ENCODE results near the gene ZNF277. TPM values are rescaled to one million over a fixed set of nuclear protein-coding genes. Genes with fewer than 3 reads are reported as not detected.

Gene ZNF277
- polyA plus RNA-seq, 1 donor = 27.4 TPM

DNA sequence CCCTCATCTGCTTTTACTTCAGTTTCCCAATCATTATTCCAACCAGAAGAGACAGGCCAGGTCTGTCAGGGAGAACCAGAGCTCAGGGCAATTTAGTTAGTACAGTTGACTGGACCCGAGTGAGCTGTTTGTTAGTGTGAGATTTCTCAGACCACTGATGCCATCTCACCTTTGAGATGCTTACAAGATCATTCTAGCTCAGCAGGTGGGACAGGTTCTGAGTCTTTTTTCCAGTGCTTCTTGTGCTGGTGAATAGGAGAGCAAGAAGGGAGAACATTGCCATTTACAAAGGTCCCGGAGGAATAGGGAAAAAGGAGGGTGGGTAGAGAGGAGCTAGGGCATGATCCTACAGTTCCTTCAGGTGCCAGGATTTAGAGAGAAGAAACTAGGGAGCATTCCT is 131.4 kb downstream of the ZNF277 start:
- H3K27ac ChIP-seq (ENCODE audit: low read length) = no peak overlapping the region
- no CpG with 5 or more reads among the region's 2 CpGs for WGBS (ENCODE audit: insufficient coverage, low lambda C conversion rate)
- DNase-seq = no peak

DNA sequence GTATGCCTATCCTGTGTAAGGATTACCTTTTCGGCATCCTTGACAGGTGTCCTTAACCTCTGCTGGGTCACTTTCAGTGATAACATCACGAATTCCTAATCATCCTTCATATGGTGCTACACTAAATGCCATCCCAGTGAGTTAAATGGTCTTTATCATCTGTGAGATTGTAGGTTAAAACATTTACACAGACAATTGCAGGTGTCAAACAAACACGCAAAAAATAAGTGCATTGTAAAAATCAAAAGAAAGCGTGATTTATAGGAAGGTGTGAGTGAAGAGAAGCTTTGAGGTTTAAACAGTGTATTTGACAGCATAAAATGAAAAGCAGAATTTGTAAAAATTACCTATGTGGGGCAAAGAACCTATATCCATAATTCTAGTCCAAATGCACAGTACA is 132.3 kb downstream of the ZNF277 start:
- Histone ChIP-seq H3K27ac (ENCODE audit: low read length) (no peak overlapping the region), H3K36me3 (ENCODE audit: control insufficient read depth, insufficient read depth, low read length) (peaks cover 24% of the 10 kb centered on the region), H3K27me3 (ENCODE audit: control insufficient read depth, insufficient read depth, low read length) (no peaks in the 10 kb centered on the region), H3K9me3 (ENCODE audit: control insufficient read depth, low read depth, low read length) (no peaks in the 10 kb centered on the region), H3K4me3 (ENCODE audit: low read length) (no peak overlapping the region), H3K4me1 (ENCODE audit: control insufficient read depth, insufficient read depth, low read length) (no peaks in the 10 kb centered on the region)
- WGBS (ENCODE audit: insufficient coverage, low lambda C conversion rate) = 94% methylated on average over 3 of the region's 4 CpGs
- no peak for DNase-seq

More for the DNA sequence above, 131.4 kb downstream of the ZNF277 start:
- H3K4me3 ChIP-seq (ENCODE audit: low read length) = no peak overlapping the region
- peaks cover 16% of the 10 kb centered on the region for H3K36me3 ChIP-seq (ENCODE audit: control insufficient read depth, insufficient read depth, low read length)
- no peaks in the 10 kb centered on the region for H3K4me1 ChIP-seq (ENCODE audit: control insufficient read depth, insufficient read depth, low read length)
- H3K27me3 ChIP-seq (ENCODE audit: control insufficient read depth, insufficient read depth, low read length) = no peaks in the 10 kb centered on the region
- no peaks in the 10 kb centered on the region for H3K9me3 ChIP-seq (ENCODE audit: control insufficient read depth, low read depth, low read length)

DNA sequence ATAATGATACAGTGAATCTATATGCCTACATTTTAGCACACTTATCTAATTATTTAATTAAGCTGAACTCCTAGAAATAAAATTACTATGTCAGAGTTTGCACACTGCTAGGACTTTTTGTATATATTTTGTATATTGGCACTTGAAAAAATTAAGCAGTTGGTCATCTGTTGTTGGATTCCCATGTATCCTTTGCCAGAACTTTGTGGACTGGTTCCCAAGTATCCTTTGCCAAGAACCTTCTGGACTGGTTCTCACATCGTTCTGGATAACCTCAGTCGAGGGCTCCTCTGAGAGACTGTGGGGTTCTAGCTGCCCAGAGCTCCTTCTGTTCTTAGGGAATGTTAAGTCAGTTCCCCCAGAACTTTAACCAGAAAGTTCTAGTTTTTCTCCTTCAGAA is 135.0 kb downstream of the ZNF277 start:
- Histone ChIP-seq H3K27ac (ENCODE audit: low read length) (no peak overlapping the region), H3K36me3 (ENCODE audit: control insufficient read depth, insufficient read depth, low read length) (peaks cover 20% of the 10 kb centered on the region), H3K9me3 (ENCODE audit: control insufficient read depth, low read depth, low read length) (no peaks in the 10 kb centered on the region), H3K27me3 (ENCODE audit: control insufficient read depth, insufficient read depth, low read length) (no peaks in the 10 kb centered on the region), H3K4me3 (ENCODE audit: low read length) (no peak overlapping the region), H3K4me1 (ENCODE audit: control insufficient read depth, insufficient read depth, low read length) (no peaks in the 10 kb centered on the region)
- DNase-seq = no peak
- no CpG with 5 or more reads among the region's 2 CpGs for whole genome bisulfite sequencing (ENCODE audit: insufficient coverage, low lambda C conversion rate)

DNA sequence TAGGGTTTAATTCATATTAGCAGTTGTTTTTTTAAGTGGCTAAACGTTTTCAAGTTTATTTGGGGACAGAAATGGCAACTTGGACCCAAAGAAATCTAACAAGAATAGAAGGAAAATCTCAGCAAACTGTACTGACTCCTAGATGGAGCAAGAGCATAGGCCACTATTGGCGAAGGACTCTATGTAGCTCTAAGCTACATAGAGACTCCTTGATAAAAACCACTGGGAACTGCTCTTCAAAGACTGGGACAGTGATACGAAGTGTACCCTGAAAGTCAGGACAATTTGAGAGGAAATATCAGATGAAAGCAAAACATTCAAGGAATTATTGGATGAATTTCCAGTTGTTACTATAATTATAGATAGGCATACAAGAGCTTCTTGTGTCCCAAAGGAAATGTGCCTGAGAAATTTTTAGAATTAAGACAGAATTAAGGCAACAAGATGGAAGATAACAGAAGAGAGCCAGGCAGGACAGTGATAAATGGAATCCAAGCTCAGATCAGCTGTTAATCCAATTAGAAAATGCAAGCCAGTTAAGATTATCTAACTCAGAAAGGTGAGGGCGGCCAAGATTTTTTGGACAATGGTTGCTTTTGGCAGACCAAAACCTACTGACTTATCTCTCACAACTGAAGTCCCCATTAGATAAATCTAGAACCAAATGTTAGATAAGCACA is 140.0 kb downstream of the ZNF277 start:
- Histone ChIP-seq H3K4me3 (ENCODE audit: low read length) (no peak overlapping the region), H3K9me3 (ENCODE audit: control insufficient read depth, low read depth, low read length) (no peaks in the 10 kb centered on the region), H3K36me3 (ENCODE audit: control insufficient read depth, insufficient read depth, low read length) (peaks cover 14% of the 10 kb centered on the region), H3K27ac (ENCODE audit: low read length) (no peak overlapping the region), H3K27me3 (ENCODE audit: control insufficient read depth, insufficient read depth, low read length) (no peaks in the 10 kb centered on the region), H3K4me1 (ENCODE audit: control insufficient read depth, insufficient read depth, low read length) (no peaks in the 10 kb centered on the region)
- 60% methylated on average over 1 of the region's 4 CpGs for WGBS (ENCODE audit: insufficient coverage, low lambda C conversion rate)
- DNase-seq = no peak

DNA sequence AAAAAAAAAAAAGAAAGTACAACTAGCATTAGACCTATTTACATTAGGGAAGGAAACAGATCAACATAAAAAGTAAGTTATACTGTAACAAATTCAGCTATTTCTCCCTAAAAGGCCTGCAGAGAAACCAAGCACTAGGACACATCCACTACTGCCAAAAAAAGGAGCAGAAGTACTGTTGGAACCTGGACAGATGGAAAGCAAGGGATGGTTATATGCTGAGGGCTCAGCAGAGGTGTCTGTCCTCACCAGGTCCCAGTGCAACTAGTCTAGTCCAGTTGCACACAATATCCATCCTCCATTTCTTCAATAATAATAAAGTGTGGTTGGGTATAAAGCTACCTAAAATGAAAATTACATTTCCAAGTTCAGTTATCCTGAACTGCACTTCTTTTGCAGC is 140.6 kb downstream of the ZNF277 start:
- Histone ChIP-seq H3K9me3 (ENCODE audit: control insufficient read depth, low read depth, low read length) (no peaks in the 10 kb centered on the region), H3K4me3 (ENCODE audit: low read length) (no peak overlapping the region), H3K36me3 (ENCODE audit: control insufficient read depth, insufficient read depth, low read length) (peaks cover 10% of the 10 kb centered on the region), H3K27ac (ENCODE audit: low read length) (no peak overlapping the region), H3K27me3 (ENCODE audit: control insufficient read depth, insufficient read depth, low read length) (no peaks in the 10 kb centered on the region), H3K4me1 (ENCODE audit: control insufficient read depth, insufficient read depth, low read length) (no peaks in the 10 kb centered on the region)
- DNase-seq = no peak

DNA sequence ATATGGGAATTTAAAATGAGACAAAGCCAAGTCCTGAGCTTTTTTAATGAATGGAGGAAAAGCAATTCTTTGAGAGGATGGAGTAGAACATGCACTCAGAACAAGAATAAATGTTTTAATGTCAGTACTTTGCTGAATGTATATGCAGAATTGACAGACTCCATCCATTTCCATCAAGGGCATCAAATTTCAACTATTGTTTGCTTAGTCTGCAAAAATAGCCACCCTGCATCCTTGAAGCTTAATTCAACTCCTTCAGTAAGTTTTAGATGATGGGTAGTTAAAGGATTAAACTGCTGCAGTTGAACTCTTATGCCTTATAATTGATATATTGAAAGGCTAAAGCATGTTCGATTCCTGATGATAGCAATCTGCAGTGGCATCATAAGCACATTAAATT is 144.1 kb downstream of the ZNF277 start:
- no CpG with 5 or more reads among the region's 1 CpG for WGBS (ENCODE audit: insufficient coverage, low lambda C conversion rate)
- no peak overlapping the region for H3K4me3 ChIP-seq (ENCODE audit: low read length)
- H3K27me3 ChIP-seq (ENCODE audit: control insufficient read depth, insufficient read depth, low read length) = no peaks in the 10 kb centered on the region
- DNase-seq = no peak
- H3K27ac ChIP-seq (ENCODE audit: low read length) = no peak overlapping the region
- no peaks in the 10 kb centered on the region for H3K36me3 ChIP-seq (ENCODE audit: control insufficient read depth, insufficient read depth, low read length)
- H3K4me1 ChIP-seq (ENCODE audit: control insufficient read depth, insufficient read depth, low read length) = no peaks in the 10 kb centered on the region
- H3K9me3 ChIP-seq (ENCODE audit: control insufficient read depth, low read depth, low read length) = no peaks in the 10 kb centered on the region

DNA sequence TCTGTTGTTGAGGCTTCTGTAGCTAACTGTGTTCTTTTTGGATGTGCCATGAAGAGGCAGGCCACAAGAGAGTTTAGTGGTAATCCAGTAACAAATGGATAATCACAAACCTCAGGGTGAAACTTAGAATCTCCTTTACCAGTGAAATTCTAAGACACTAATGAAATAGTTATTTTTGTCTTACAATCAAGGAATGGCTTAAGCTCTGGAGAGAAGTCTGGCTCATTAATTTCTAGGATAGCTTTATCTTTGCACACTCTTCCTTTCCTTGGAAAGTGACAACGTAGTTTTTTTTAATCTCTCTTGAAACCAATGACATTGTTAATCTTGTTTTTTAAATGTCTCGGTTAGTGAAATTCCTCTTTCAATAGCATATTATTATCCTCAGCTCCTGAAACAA is 150.1 kb downstream of the ZNF277 start:
- H3K4me3 ChIP-seq (ENCODE audit: low read length) = no peak overlapping the region
- no peaks in the 10 kb centered on the region for H3K9me3 ChIP-seq (ENCODE audit: control insufficient read depth, low read depth, low read length)
- DNase-seq = no peak
- no peaks in the 10 kb centered on the region for H3K4me1 ChIP-seq (ENCODE audit: control insufficient read depth, insufficient read depth, low read length)
- H3K36me3 ChIP-seq (ENCODE audit: control insufficient read depth, insufficient read depth, low read length) = no peaks in the 10 kb centered on the region
- WGBS (ENCODE audit: insufficient coverage, low lambda C conversion rate) = no CpG with 5 or more reads among the region's 2 CpGs
- no peaks in the 10 kb centered on the region for H3K27me3 ChIP-seq (ENCODE audit: control insufficient read depth, insufficient read depth, low read length)
- no peak overlapping the region for H3K27ac ChIP-seq (ENCODE audit: low read length)

DNA sequence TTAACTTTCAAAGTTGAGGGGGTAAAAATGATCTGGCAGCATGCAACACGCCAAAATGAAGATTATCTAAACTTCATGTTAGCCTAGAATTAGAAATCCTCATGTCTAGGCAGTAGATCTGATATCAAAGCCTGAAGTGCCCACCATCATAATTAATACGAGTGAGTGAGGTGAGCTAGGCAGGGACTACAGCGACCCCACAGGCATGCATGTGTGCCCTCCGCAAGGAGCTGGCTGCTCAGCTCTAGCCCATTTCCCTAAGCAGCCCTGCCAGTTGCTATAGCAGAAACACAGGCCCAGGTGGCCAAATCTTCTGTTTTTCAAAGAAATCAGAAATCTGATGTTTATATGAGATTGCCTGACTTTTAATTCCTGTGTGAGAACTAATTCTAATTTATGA is 150.6 kb downstream of the ZNF277 start:
- no peaks in the 10 kb centered on the region for H3K4me1 ChIP-seq (ENCODE audit: control insufficient read depth, insufficient read depth, low read length)
- no peak for DNase-seq
- no peaks in the 10 kb centered on the region for H3K27me3 ChIP-seq (ENCODE audit: control insufficient read depth, insufficient read depth, low read length)
- H3K9me3 ChIP-seq (ENCODE audit: control insufficient read depth, low read depth, low read length) = no peaks in the 10 kb centered on the region
- H3K27ac ChIP-seq (ENCODE audit: low read length) = no peak overlapping the region
- no peaks in the 10 kb centered on the region for H3K36me3 ChIP-seq (ENCODE audit: control insufficient read depth, insufficient read depth, low read length)
- WGBS (ENCODE audit: insufficient coverage, low lambda C conversion rate) = 80% methylated on average over 1 of the region's 4 CpGs
- no peak overlapping the region for H3K4me3 ChIP-seq (ENCODE audit: low read length)

DNA sequence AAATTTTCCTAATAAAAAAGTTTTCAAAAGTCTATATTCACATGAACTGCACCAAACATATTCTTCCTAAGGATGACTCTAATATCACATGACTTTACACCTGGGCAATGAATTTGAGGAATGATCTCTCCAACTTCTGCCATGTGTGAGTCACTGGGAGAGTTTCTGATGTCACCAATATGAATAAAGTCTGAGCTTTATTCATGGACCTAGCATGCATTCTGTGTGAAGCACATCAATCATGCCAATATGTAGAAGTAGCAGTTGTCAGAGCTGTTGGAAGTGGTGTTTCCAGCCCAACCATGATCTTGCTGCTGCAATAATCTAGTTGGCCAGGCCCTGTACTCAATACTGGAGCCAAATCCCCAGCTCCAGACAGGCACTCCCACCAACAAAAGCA is 152.0 kb downstream of the ZNF277 start:
- no peak for DNase-seq

DNA sequence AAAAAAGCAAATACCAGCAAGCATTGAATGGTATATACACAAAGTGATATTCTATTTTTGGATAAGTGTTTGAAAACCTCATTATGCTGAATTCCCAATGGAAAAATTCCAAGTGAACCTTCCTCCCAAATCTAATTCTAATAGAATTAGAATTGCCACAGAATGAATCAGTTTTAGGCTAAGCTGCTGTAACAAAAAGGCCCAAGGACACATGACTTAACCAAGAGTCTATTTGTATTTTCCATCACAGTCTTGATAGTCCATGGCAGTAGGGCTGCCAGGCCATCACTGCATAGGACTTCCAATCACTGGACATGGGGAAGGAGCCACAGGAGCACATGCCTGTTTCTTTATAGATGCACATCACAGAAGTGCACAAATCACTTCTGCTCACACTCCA is 152.6 kb downstream of the ZNF277 start:
- H3K9me3 ChIP-seq (ENCODE audit: control insufficient read depth, low read depth, low read length) = no peaks in the 10 kb centered on the region
- no peak overlapping the region for H3K27ac ChIP-seq (ENCODE audit: low read length)
- H3K27me3 ChIP-seq (ENCODE audit: control insufficient read depth, insufficient read depth, low read length) = no peaks in the 10 kb centered on the region
- no peaks in the 10 kb centered on the region for H3K36me3 ChIP-seq (ENCODE audit: control insufficient read depth, insufficient read depth, low read length)
- no peaks in the 10 kb centered on the region for H3K4me1 ChIP-seq (ENCODE audit: control insufficient read depth, insufficient read depth, low read length)
- DNase-seq = no peak
- no peak overlapping the region for H3K4me3 ChIP-seq (ENCODE audit: low read length)

More for the DNA sequence above, 152.0 kb downstream of the ZNF277 start:
- Histone ChIP-seq H3K4me3 (ENCODE audit: low read length) (no peak overlapping the region), H3K27me3 (ENCODE audit: control insufficient read depth, insufficient read depth, low read length) (no peaks in the 10 kb centered on the region), H3K27ac (ENCODE audit: low read length) (no peak overlapping the region), H3K4me1 (ENCODE audit: control insufficient read depth, insufficient read depth, low read length) (no peaks in the 10 kb centered on the region), H3K9me3 (ENCODE audit: control insufficient read depth, low read depth, low read length) (no peaks in the 10 kb centered on the region), H3K36me3 (ENCODE audit: control insufficient read depth, insufficient read depth, low read length) (no peaks in the 10 kb centered on the region)

DNA sequence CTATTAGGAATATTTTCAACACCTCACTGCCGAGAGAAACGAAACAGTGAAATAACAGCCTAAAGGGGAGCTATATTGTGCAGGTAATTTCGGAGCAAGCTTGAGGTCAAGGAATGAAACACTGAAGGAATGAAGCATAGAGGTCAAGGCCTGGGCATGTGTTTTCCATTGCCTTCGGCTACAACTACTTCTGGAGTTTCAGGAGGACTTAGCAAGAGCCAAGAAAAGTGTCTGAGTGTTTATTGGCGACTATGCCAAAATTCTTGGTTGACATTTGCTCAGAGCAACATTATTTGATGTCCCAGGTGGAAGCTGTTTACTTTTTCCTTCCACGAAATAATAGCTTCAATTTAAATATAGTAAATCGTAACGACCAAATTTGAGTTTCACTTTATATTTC is 154.2 kb downstream of the ZNF277 start:
- Histone ChIP-seq H3K27me3 (ENCODE audit: control insufficient read depth, insufficient read depth, low read length) (no peaks in the 10 kb centered on the region), H3K9me3 (ENCODE audit: control insufficient read depth, low read depth, low read length) (no peaks in the 10 kb centered on the region), H3K4me3 (ENCODE audit: low read length) (no peak overlapping the region), H3K36me3 (ENCODE audit: control insufficient read depth, insufficient read depth, low read length) (no peaks in the 10 kb centered on the region), H3K4me1 (ENCODE audit: control insufficient read depth, insufficient read depth, low read length) (no peaks in the 10 kb centered on the region), H3K27ac (ENCODE audit: low read length) (no peak overlapping the region)
- no peak for DNase-seq
- 96% methylated on average over 3 of the region's 8 CpGs for WGBS (ENCODE audit: insufficient coverage, low lambda C conversion rate)
